Neural progenitor cell (in vitro differentiated cells): ENCODE results near the gene TMPRSS11D. TPM values are rescaled to one million over a fixed set of nuclear protein-coding genes. Genes with fewer than 3 reads are reported as not detected.

Experiments
- DNase-seq: peaks from one replicate; pipeline ENCODE4 v3.0.0-alpha.2; 2016; ENCODE audit warnings: low spot score
- H2AFZ ChIP-seq: fragments of 200-600 bp; sonication (generic); replicated peaks from 2 replicates; pipeline ENCODE4 v1.6.1; 2016; ENCODE audit warnings: antibody characterized with exemption
- H3F3A ChIP-seq: fragments of 200-600 bp; sonication (generic); 2 replicates; pipeline ENCODE4 v1.6.1; 2016; ENCODE audit warnings: antibody characterized with exemption, low read depth
- H3K27ac ChIP-seq: fragments of 200-600 bp; sonication (generic); 2 replicates; pipeline ENCODE4 v1.5.1; 2016; ENCODE audit warnings: mild to moderate bottlenecking
- H3K27me3 ChIP-seq: fragments of 200-600 bp; sonication (generic); 2 replicates; pipeline ENCODE4 v1.6.1; 2016; ENCODE audit warnings: mild to moderate bottlenecking, moderate library complexity
- H3K36me3 ChIP-seq: fragments of 200-600 bp; sonication (generic); 2 replicates; pipeline ENCODE4 v1.5.1; 2016
- H3K4me1 ChIP-seq: fragments of 200-600 bp; sonication (generic); 2 replicates; pipeline ENCODE4 v1.6.1; 2016; ENCODE audit warnings: mixed run types
- H3K4me2 ChIP-seq: fragments of 200-600 bp; sonication (generic); 2 replicates; pipeline ENCODE4 v1.6.1; 2016
- H3K4me3 ChIP-seq: fragments of 200-600 bp; sonication (generic); 2 replicates; pipeline ENCODE4 v1.5.1; 2016
- H3K79me2 ChIP-seq: fragments of 200-600 bp; sonication (generic); 2 replicates; pipeline ENCODE4 v1.6.1; 2016; ENCODE audit warnings: low read depth
- H3K9ac ChIP-seq: fragments of 200-600 bp; sonication (generic); 2 replicates; pipeline ENCODE4 v1.6.1; 2016
- H3K9me3 ChIP-seq: fragments of 200-600 bp; sonication (generic); 2 replicates; pipeline ENCODE4 v1.5.1; 2016; ENCODE audit warnings: low read depth
- H4K20me1 ChIP-seq: fragments of 200-600 bp; sonication (generic); 2 replicates; pipeline ENCODE4 v1.6.1; 2016; ENCODE audit warnings: low read depth
- H3K27ac Mint-ChIP-seq: 3 replicates; pipeline ENCODE4 v1.8.0; 2021; ENCODE audit warnings: mixed read lengths
- H3K27me3 Mint-ChIP-seq: 2 replicates; pipeline ENCODE4 v1.8.0; 2022; ENCODE audit warnings: low read depth, mild to moderate bottlenecking, inconsistent platforms, moderate library complexity, mixed read lengths; ENCODE audit not compliant: insufficient read depth
- H3K36me3 Mint-ChIP-seq: 3 replicates; pipeline ENCODE4 v1.8.0; 2021; ENCODE audit warnings: mixed read lengths
- H3K4me1 Mint-ChIP-seq: 3 replicates; pipeline ENCODE4 v1.8.0; 2021; ENCODE audit warnings: mixed read lengths
- H3K4me3 Mint-ChIP-seq: 3 replicates; pipeline ENCODE4 v1.8.0; 2021; ENCODE audit warnings: mild to moderate bottlenecking, moderate library complexity, mixed read lengths
- H3K9me3 Mint-ChIP-seq: 3 replicates; pipeline ENCODE4 v1.8.0; 2020; ENCODE audit warnings: mixed read lengths
- EZH2 ChIP-seq: fragments of 200-600 bp; sonication (generic); IDR thresholded peaks from 2 replicates; pipeline ENCODE4 v1.6.1; 2017; ENCODE audit warnings: antibody characterized with exemption, mild to moderate bottlenecking, moderate library complexity
- EZH2phosphoT487 ChIP-seq: fragments of 200-600 bp; sonication (generic); IDR thresholded peaks from 2 replicates; pipeline ENCODE4 v1.6.1; 2017; ENCODE audit warnings: antibody characterized with exemption
- total RNA-seq: library from RNA; depleted of rRNA; stranded (reverse); fragments of >200 nt; gene quantifications from 2 replicates; pipeline ENCODE4 v1.2.3, GENCODE V29; 2015; ENCODE audit warnings: low replicate concordance
- TF ChIP-seq, protein P1 (sequence below): fragments of 200-600 bp; sonication (generic); IDR thresholded peaks from 2 replicates; pipeline ENCODE4 v1.5.1; 2017; ENCODE audit warnings: antibody characterized with exemption, mild to moderate bottlenecking

Gene TMPRSS11D, protein sequence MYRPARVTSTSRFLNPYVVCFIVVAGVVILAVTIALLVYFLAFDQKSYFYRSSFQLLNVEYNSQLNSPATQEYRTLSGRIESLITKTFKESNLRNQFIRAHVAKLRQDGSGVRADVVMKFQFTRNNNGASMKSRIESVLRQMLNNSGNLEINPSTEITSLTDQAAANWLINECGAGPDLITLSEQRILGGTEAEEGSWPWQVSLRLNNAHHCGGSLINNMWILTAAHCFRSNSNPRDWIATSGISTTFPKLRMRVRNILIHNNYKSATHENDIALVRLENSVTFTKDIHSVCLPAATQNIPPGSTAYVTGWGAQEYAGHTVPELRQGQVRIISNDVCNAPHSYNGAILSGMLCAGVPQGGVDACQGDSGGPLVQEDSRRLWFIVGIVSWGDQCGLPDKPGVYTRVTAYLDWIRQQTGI
- total RNA-seq = not detected in 2 replicates

DNA sequence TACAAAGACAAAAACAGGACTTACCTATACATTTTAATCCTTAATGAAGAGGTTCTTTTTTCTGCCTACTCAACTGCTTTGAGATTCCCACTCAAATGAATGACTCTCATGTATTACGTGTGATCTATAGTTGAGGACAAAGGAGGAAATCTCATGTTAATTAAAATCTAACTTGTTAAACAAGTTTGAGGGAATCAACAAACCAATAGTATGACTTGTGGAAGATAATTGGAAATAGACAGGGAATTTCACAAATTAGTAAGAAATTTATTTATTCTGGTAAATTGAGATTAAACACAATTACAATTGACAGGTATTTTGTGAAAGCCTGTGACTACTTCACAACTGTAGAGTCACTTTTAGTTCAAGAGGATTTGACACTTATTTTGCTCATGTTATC, at the start of gene TMPRSS11D:
Gene TMPRSS11D (minus strand): TSS at position 101 of the 400 bp plus-strand sequence. CDS start 69 bp downstream, at position 32.
- H3K4me1 Mint-ChIP-seq = peaks cover 6% of the 10 kb centered on the region
- Histone ChIP-seq H2AFZ (no peak within 1 kb of the TSS), H3K79me2 (no peaks in the 10 kb centered on the region), H3F3A (no peaks in the 10 kb centered on the region), H3K27ac (no peak within 1 kb of the TSS), H3K9me3 (no peaks in the 10 kb centered on the region), H3K4me3 (no peak within 1 kb of the TSS), H3K4me2 (no peak within 1 kb of the TSS), H4K20me1 (no peaks in the 10 kb centered on the region), H3K27me3 (no peaks in the 10 kb centered on the region), H3K4me1 (peaks cover 13% of the 10 kb centered on the region), H3K36me3 (no peaks in the 10 kb centered on the region), H3K9ac (no peak within 1 kb of the TSS)
- H3K27me3 Mint-ChIP-seq = no peaks in the 10 kb centered on the region
- no peaks in the 10 kb centered on the region for H3K36me3 Mint-ChIP-seq
- H3K4me3 Mint-ChIP-seq = no peak within 1 kb of the TSS
- no peak for DNase-seq
- TF ChIP-seq EZH2phosphoT487 (no peak), EZH2 (no peak)
- TF ChIP-seq, protein P1, sequence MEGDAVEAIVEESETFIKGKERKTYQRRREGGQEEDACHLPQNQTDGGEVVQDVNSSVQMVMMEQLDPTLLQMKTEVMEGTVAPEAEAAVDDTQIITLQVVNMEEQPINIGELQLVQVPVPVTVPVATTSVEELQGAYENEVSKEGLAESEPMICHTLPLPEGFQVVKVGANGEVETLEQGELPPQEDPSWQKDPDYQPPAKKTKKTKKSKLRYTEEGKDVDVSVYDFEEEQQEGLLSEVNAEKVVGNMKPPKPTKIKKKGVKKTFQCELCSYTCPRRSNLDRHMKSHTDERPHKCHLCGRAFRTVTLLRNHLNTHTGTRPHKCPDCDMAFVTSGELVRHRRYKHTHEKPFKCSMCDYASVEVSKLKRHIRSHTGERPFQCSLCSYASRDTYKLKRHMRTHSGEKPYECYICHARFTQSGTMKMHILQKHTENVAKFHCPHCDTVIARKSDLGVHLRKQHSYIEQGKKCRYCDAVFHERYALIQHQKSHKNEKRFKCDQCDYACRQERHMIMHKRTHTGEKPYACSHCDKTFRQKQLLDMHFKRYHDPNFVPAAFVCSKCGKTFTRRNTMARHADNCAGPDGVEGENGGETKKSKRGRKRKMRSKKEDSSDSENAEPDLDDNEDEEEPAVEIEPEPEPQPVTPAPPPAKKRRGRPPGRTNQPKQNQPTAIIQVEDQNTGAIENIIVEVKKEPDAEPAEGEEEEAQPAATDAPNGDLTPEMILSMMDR = no peak
- no peak within 1 kb of the TSS for H3K27ac Mint-ChIP-seq
- no peaks in the 10 kb centered on the region for H3K9me3 Mint-ChIP-seq

DNA sequence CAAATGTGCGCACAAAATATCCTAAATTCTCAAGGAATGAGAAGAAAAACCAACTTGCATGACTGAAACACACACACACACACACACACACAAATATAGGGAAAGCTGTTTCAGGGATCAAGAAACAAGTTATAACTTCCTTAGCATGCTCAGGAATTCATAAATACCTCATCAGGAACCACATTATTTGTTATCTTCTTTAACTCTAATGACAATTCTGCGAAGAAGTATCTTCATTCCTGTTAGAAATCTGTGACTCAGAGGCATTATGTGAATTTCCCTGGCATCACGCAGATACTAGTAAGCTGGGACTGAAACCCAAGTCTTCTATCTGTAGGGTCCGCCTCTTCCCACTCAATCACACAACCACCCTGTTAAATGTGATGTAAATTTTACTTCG, 49.2 kb upstream of the TMPRSS11D start:
- H4K20me1 ChIP-seq = no peaks in the 10 kb centered on the region
- H3K79me2 ChIP-seq = no peaks in the 10 kb centered on the region
- no peaks in the 10 kb centered on the region for H3K27me3 ChIP-seq
- H3K36me3 ChIP-seq = no peaks in the 10 kb centered on the region
- no peaks in the 10 kb centered on the region for H3K9me3 Mint-ChIP-seq
- H3K4me1 ChIP-seq = peaks cover 18% of the 10 kb centered on the region
- H3K4me3 ChIP-seq = no peak overlapping the region
- no peaks in the 10 kb centered on the region for H3K4me1 Mint-ChIP-seq
- no peak overlapping the region for H2AFZ ChIP-seq
- no peak for DNase-seq
- no peak overlapping the region for H3K27ac ChIP-seq
- H3K9me3 ChIP-seq = no peaks in the 10 kb centered on the region
- H3K27ac Mint-ChIP-seq = no peak overlapping the region
- H3K4me3 Mint-ChIP-seq = no peak overlapping the region
- H3K36me3 Mint-ChIP-seq = no peaks in the 10 kb centered on the region
- no peak overlapping the region for H3K9ac ChIP-seq
- H3F3A ChIP-seq = no peaks in the 10 kb centered on the region
- H3K4me2 ChIP-seq = no peak overlapping the region
- H3K27me3 Mint-ChIP-seq = no peaks in the 10 kb centered on the region
- TF ChIP-seq EZH2phosphoT487 (no peak), EZH2 (no peak)
- TF ChIP-seq, protein P1 = no peak

DNA sequence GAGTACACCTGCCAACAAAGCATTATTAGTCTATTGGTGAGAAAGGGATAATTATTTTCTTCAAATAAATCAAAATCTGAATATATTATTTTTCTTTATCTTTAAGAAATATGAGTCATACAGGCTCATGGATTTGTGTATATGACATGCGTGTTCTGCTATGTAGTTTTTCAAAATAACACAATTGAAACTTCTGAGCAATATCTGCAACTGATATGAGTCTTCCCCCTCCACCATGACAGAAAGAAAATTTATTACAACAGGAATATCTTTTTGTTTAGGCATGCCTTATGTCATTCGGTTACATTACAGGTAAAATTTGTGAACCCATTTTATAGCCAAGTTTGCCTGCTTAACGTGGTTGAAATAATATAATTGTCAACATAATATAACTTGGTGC, 47.5 kb upstream of the TMPRSS11D start:
- Mint-ChIP-seq H3K9me3 (no peaks in the 10 kb centered on the region), H3K4me1 (no peaks in the 10 kb centered on the region), H3K27me3 (no peaks in the 10 kb centered on the region), H3K36me3 (no peaks in the 10 kb centered on the region), H3K4me3 (no peak overlapping the region), H3K27ac (no peak overlapping the region)
- Histone ChIP-seq H3K27ac (no peak overlapping the region), H3K9me3 (no peaks in the 10 kb centered on the region), H3K27me3 (no peaks in the 10 kb centered on the region), H3F3A (no peaks in the 10 kb centered on the region), H3K79me2 (no peaks in the 10 kb centered on the region), H3K4me1 (peaks cover 18% of the 10 kb centered on the region), H2AFZ (no peak overlapping the region), H4K20me1 (no peaks in the 10 kb centered on the region), H3K4me2 (no peak overlapping the region), H3K4me3 (no peak overlapping the region), H3K9ac (no peak overlapping the region), H3K36me3 (no peaks in the 10 kb centered on the region)
- TF ChIP-seq EZH2 (no peak), EZH2phosphoT487 (no peak)
- TF ChIP-seq, protein P1 = no peak
- no peak for DNase-seq
